ENCODE data around the gene DLX3.

DNA sequence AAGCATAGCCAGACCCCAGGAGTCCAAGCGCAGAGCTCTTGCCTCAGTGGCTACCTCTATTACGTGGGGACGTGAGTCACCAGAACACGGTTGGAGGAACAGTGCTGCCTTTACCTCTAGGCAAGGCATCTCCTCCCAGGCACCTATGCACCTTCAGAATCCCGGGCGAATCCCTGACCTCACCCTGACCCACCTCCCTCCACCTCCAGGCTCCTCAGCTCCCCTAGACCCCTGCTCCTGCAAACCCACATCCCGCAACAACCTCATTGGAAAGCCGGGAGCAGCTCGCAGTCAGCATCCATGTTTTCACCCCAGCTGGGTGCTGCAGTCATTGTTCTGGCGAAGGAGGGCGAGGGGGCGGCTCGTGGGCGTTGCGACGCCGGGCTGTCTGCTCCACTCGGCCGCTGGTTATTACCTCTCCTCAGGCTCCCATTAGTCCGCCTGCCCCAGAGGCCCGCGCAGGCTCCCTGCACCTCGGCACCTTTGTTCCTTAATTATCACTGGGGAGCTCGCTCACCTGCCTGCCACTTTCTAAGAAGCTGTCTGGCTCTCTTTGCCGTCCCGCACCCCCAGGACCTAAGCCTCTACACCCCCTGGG is 50.7 kb downstream of the DLX3 start:
- TF ChIP-seq CTCF (IDR thresholded peaks at IDR 0.05; ENCODE audit: low read depth, low read length, missing input control) = no peak
- TF ChIP-seq FOXA2 (IDR thresholded peaks at IDR 0.05) = no peak
